Neural progenitor cell (in vitro differentiated cells): ENCODE measurements around the gene TMEFF2. TPM values are rescaled to one million over a fixed set of nuclear protein-coding genes. Genes with fewer than 3 reads are reported as not detected.

Source experiments
- DNase-seq: peaks from one replicate; pipeline ENCODE4 v3.0.0-alpha.2; 2016; ENCODE audit warnings: low spot score
- H2AFZ ChIP-seq: fragments of 200-600 bp; sonication (generic); replicated peaks from 2 replicates; pipeline ENCODE4 v1.6.1; 2016; ENCODE audit warnings: antibody characterized with exemption
- H3F3A ChIP-seq: fragments of 200-600 bp; sonication (generic); 2 replicates; pipeline ENCODE4 v1.6.1; 2016; ENCODE audit warnings: antibody characterized with exemption, low read depth
- H3K27ac ChIP-seq: fragments of 200-600 bp; sonication (generic); 2 replicates; pipeline ENCODE4 v1.5.1; 2016; ENCODE audit warnings: mild to moderate bottlenecking
- H3K27me3 ChIP-seq: fragments of 200-600 bp; sonication (generic); 2 replicates; pipeline ENCODE4 v1.6.1; 2016; ENCODE audit warnings: mild to moderate bottlenecking, moderate library complexity
- H3K36me3 ChIP-seq: fragments of 200-600 bp; sonication (generic); 2 replicates; pipeline ENCODE4 v1.5.1; 2016
- H3K4me1 ChIP-seq: fragments of 200-600 bp; sonication (generic); 2 replicates; pipeline ENCODE4 v1.6.1; 2016; ENCODE audit warnings: mixed run types
- H3K4me2 ChIP-seq: fragments of 200-600 bp; sonication (generic); 2 replicates; pipeline ENCODE4 v1.6.1; 2016
- H3K4me3 ChIP-seq: fragments of 200-600 bp; sonication (generic); 2 replicates; pipeline ENCODE4 v1.5.1; 2016
- H3K79me2 ChIP-seq: fragments of 200-600 bp; sonication (generic); 2 replicates; pipeline ENCODE4 v1.6.1; 2016; ENCODE audit warnings: low read depth
- H3K9ac ChIP-seq: fragments of 200-600 bp; sonication (generic); 2 replicates; pipeline ENCODE4 v1.6.1; 2016
- H3K9me3 ChIP-seq: fragments of 200-600 bp; sonication (generic); 2 replicates; pipeline ENCODE4 v1.5.1; 2016; ENCODE audit warnings: low read depth
- H4K20me1 ChIP-seq: fragments of 200-600 bp; sonication (generic); 2 replicates; pipeline ENCODE4 v1.6.1; 2016; ENCODE audit warnings: low read depth
- H3K27ac Mint-ChIP-seq: 3 replicates; pipeline ENCODE4 v1.8.0; 2021; ENCODE audit warnings: mixed read lengths
- H3K27me3 Mint-ChIP-seq: 2 replicates; pipeline ENCODE4 v1.8.0; 2022; ENCODE audit warnings: low read depth, mild to moderate bottlenecking, inconsistent platforms, moderate library complexity, mixed read lengths; ENCODE audit not compliant: insufficient read depth
- H3K36me3 Mint-ChIP-seq: 3 replicates; pipeline ENCODE4 v1.8.0; 2021; ENCODE audit warnings: mixed read lengths
- H3K4me1 Mint-ChIP-seq: 3 replicates; pipeline ENCODE4 v1.8.0; 2021; ENCODE audit warnings: mixed read lengths
- H3K4me3 Mint-ChIP-seq: 3 replicates; pipeline ENCODE4 v1.8.0; 2021; ENCODE audit warnings: mild to moderate bottlenecking, moderate library complexity, mixed read lengths
- H3K9me3 Mint-ChIP-seq: 3 replicates; pipeline ENCODE4 v1.8.0; 2020; ENCODE audit warnings: mixed read lengths
- CTCF ChIP-seq: fragments of 200-600 bp; sonication (generic); IDR thresholded peaks from 2 replicates; pipeline ENCODE4 v1.5.1; 2017; ENCODE audit warnings: antibody characterized with exemption, mild to moderate bottlenecking
- EZH2 ChIP-seq: fragments of 200-600 bp; sonication (generic); IDR thresholded peaks from 2 replicates; pipeline ENCODE4 v1.6.1; 2017; ENCODE audit warnings: antibody characterized with exemption, mild to moderate bottlenecking, moderate library complexity
- EZH2phosphoT487 ChIP-seq: fragments of 200-600 bp; sonication (generic); IDR thresholded peaks from 2 replicates; pipeline ENCODE4 v1.6.1; 2017; ENCODE audit warnings: antibody characterized with exemption
- total RNA-seq: library from RNA; depleted of rRNA; stranded (reverse); fragments of >200 nt; gene quantifications from 2 replicates; pipeline ENCODE4 v1.2.3, GENCODE V29; 2015; ENCODE audit warnings: low replicate concordance

The TMEFF2 gene
- total RNA-seq, 1 donor from 2014 or later = 1.7 TPM

GRCh38 chr2:191950132-191950874 lies 244.4 kb downstream of the TMEFF2 start:
- no peak for TF ChIP-seq EZH2phosphoT487
- TF ChIP-seq EZH2 = no peak
- no peak for TF ChIP-seq CTCF
- Histone ChIP-seq H3K4me2 (no peak overlapping the region), H3K79me2 (no peaks in the 10 kb centered on the region), H3K4me1 (no peaks in the 10 kb centered on the region), H2AFZ (no peak overlapping the region), H4K20me1 (no peaks in the 10 kb centered on the region), H3K9ac (no peak overlapping the region), H3K36me3 (no peaks in the 10 kb centered on the region), H3K27ac (no peak overlapping the region), H3K4me3 (no peak overlapping the region), H3K27me3 (no peaks in the 10 kb centered on the region), H3K9me3 (no peaks in the 10 kb centered on the region), H3F3A (no peaks in the 10 kb centered on the region)
- Mint-ChIP-seq H3K36me3 (no peaks in the 10 kb centered on the region), H3K27ac (no peak overlapping the region), H3K9me3 (no peaks in the 10 kb centered on the region), H3K27me3 (peaks cover 2% of the 10 kb centered on the region), H3K4me1 (no peaks in the 10 kb centered on the region), H3K4me3 (no peak overlapping the region)
- no peak for DNase-seq

- H3K4me3 ChIP-seq = no peak overlapping the region
Measured at GRCh38 chr2:191947235-191947634, 247.5 kb downstream of the TMEFF2 start.

GRCh38 chr2:191946471-191947182 lies 248.1 kb downstream of the TMEFF2 start:
- Histone ChIP-seq H3K9me3 (no peaks in the 10 kb centered on the region), H2AFZ (no peak overlapping the region), H4K20me1 (no peaks in the 10 kb centered on the region), H3K27me3 (no peaks in the 10 kb centered on the region), H3K36me3 (no peaks in the 10 kb centered on the region), H3K79me2 (no peaks in the 10 kb centered on the region), H3K4me1 (peaks cover 21% of the 10 kb centered on the region), H3K27ac (no peak overlapping the region), H3K4me2 (no peak overlapping the region), H3K4me3 (no peak overlapping the region), H3K9ac (no peak overlapping the region), H3F3A (peaks cover 4% of the 10 kb centered on the region)
- Mint-ChIP-seq H3K9me3 (no peaks in the 10 kb centered on the region), H3K27ac (no peak overlapping the region), H3K4me3 (no peak overlapping the region), H3K27me3 (no peaks in the 10 kb centered on the region), H3K36me3 (no peaks in the 10 kb centered on the region), H3K4me1 (peaks cover 8% of the 10 kb centered on the region)
- TF ChIP-seq CTCF = no peak
- TF ChIP-seq EZH2 = no peak
- no peak for TF ChIP-seq EZH2phosphoT487
- DNase-seq = no peak

More at GRCh38 chr2:191947235-191947634, 247.5 kb downstream of the TMEFF2 start:
- no peak for DNase-seq
- Mint-ChIP-seq H3K36me3 (no peaks in the 10 kb centered on the region), H3K9me3 (no peaks in the 10 kb centered on the region), H3K27me3 (peaks cover under 1% of the 10 kb centered on the region), H3K4me3 (no peak overlapping the region), H3K4me1 (peaks cover 3% of the 10 kb centered on the region), H3K27ac (no peak overlapping the region)
- Histone ChIP-seq H3K79me2 (no peaks in the 10 kb centered on the region), H3K27me3 (no peaks in the 10 kb centered on the region), H3F3A (no peaks in the 10 kb centered on the region), H3K27ac (no peak overlapping the region), H4K20me1 (no peaks in the 10 kb centered on the region), H3K4me1 (peaks cover 15% of the 10 kb centered on the region), H3K9ac (no peak overlapping the region), H3K9me3 (no peaks in the 10 kb centered on the region), H3K36me3 (no peaks in the 10 kb centered on the region), H3K4me2 (no peak overlapping the region), H2AFZ (no peak overlapping the region)
- TF ChIP-seq EZH2phosphoT487 (no peak), CTCF (peak; percentile 23)
